Stimulated activated CD8-positive, alpha-beta memory T cell treated with anti-CD3 and anti-CD28 coated beads, Interleukin-15, amount 100 ng/mL, for 24 hours (primary cell): ENCODE measurements around the gene FPR2.
"Not testable (repeated sequence)": the region's sequence is repeated elsewhere in the genome, so short reads cannot be mapped to it uniquely, and the experiment has no call there.

Experiments
- DNase-seq: peaks from one replicate; pipeline ENCODE4 v3.0.0-alpha.2; 2020; ENCODE audit warnings: low read depth

The FPR2 gene

DNA sequence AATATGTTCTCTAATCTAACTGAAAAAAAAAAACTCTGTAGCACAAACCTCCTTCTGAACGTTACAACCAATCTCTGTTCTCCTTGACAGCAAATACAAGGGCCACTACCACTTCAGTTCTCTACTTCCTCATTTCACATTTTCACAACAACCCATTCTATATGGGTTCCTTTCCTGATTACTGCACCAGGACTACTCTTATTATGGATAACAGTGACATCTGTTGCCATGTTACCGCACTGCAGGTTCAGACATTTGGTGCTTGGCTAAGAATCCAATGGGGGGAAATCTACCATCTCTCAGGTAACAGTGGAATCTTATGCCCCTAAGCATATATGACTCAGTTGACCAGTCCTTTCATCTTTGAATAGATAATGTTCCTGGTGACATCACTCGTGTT lies 22.4 kb downstream of the FPR2 start:
- no peak for DNase-seq

DNA sequence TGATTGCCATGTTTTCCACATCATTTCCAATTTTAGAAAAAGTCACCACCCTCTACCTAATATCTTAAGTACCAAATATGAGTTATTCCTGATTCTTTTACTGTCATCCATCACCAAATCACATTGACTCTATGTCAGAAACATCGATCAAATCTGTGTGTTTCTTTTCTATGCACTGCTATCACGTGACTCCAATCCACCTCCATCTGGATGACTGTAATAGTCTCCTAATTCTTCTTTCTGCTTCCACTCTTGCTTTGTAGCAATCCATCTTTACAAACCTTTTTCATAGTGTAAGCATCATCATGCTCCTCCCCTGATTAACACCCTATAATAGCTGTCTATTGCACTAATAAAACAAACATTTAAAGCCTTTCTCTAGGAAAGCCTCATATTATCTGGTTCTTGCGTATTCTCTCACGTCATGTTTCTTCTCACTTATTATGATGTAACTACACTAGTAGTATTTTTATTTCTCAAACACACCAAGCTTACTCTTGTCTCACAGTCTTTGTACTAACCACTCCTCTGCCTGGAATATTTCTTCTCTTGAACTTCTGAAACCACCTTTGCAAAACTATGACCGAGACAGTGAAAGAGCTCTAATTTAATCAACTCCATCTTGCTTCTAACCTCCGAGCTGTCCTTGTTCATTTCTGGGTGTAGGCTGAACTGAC lies 23.3 kb downstream of the FPR2 start:
- DNase-seq, result no peak

DNA sequence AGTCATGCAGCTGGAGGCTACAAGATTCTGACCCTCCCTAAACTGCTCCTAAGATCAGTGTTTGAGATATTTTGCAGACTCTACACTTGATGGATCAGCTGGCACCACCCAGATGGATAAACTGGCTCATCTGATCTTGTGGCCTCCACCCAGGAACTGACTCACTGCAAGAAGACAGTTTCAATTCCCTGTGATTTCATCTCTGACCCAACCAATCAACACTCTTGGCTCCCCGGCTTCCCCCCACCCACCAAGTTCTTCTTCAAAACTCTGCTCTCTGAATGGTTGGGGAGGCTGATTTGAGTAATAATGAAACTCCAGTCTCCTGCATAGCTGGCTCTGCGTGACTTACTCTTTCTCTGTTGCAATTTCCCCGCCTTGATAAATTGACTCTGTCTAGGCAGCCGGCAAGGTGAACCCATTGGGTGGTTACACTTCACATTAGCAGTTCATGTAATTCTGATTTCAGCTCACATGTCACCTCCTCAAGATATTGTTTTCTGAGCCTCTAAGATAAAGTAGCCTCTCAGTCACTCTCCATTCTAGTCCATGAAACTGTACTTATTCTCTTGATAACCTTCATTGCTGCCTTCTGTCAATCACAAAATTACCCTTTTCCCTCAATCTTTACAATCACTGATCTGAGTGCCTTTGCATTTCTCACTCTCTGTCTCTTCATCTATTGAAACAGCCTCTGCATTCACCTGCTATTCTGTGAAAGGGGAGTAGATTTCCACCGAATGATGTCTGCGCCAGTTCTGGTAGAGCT lies 24.1 kb downstream of the FPR2 start:
- DNase-seq, result no peak

GRCh38 chr19:51786646-51787494 lies 25.9 kb downstream of the FPR2 start:
- DNase-seq, result no peak

GRCh38 chr19:51788029-51788428 lies 27.0 kb downstream of the FPR2 start:
- no peak for DNase-seq

- DNase-seq, result no peak
These were observed 28.2 kb downstream of the FPR2 start for GRCh38 chr19:51789061-51789795.

DNA sequence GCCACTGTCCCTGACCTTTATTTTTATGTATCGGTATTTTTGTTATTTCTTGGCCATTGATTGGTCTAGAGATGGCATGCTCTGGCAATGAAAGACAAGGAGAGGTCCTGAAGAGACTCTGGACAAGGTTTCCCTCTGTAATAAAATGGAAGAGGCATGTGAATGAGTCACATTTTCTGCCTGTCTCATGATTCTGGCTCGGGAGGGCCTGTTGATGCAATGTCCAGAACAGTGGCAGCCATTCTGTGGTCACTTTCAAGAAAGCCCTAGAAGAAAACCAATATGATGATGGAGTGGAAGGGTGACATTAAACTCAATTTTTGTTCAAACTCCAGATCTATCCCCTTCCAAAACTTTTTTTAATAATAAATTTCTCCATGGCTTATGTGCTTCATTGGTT lies 32.0 kb downstream of the FPR2 start:
- DNase-seq, result no peak

GRCh38 chr19:51793994-51794393 lies 33.0 kb downstream of the FPR2 start:
- DNase-seq, result no peak

DNA sequence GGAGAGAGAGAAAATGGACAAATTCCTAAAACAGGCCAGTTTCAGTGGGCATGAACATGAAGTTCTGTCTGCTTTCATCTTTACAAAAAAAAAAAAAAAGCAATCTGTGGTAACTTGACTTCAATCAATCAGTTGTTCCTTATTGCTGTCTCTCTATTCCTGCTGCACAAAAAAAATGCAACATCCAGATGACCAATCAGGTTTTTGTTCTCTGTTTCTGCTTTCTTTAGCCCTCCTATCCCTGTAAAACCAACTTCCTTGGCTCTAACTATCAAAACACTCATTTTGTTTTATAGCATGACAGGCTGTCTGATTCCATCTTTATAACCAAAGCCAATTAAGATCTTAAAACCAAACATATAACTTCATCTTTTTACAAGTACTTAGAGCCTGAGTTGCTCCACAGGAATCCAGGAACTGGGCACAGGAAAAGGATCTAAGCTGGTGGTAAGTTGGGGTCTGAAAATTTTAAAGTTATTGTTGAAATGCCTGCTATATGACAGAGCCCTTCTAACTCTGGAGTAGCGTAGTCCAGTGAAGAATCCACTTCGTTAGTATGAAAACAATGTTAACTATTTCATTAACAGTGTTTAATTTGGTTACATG lies 34.0 kb downstream of the FPR2 start, which contains the start of gene FPR3:
FPR3 (plus strand) TSS at position 273 of the 606 bp plus-strand sequence. CDS start 28,592 bp downstream, outside the sequence.
- no peak for DNase-seq

- DNase-seq, result no peak
These were observed 35.3 kb downstream of the FPR2 start for GRCh38 chr19:51796195-51796679.

GRCh38 chr19:51797480-51797879 lies 36.5 kb downstream of the FPR2 start:
- no peak for DNase-seq

DNA sequence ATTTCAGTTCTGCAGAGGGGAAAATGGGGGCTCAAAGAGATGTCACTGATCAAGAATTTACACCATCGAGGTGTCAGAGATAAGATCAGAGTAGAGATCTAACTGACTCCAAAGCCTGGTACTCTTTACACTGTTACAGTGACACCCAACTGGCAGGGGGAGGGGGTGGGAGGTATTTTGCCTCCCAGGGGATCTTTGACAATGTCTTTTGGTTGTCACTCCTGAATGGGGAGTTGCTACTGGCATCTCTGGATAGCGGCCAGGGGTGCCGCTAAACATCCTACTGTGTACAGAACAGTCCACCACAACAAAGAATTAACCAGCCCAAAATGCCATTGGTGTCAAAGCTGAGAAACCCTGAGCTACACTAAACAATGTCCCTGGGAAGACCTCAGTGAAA lies 37.1 kb downstream of the FPR2 start:
- no peak for DNase-seq

GRCh38 chr19:51799034-51799773 lies 38.2 kb downstream of the FPR2 start:
- no peak for DNase-seq

DNA sequence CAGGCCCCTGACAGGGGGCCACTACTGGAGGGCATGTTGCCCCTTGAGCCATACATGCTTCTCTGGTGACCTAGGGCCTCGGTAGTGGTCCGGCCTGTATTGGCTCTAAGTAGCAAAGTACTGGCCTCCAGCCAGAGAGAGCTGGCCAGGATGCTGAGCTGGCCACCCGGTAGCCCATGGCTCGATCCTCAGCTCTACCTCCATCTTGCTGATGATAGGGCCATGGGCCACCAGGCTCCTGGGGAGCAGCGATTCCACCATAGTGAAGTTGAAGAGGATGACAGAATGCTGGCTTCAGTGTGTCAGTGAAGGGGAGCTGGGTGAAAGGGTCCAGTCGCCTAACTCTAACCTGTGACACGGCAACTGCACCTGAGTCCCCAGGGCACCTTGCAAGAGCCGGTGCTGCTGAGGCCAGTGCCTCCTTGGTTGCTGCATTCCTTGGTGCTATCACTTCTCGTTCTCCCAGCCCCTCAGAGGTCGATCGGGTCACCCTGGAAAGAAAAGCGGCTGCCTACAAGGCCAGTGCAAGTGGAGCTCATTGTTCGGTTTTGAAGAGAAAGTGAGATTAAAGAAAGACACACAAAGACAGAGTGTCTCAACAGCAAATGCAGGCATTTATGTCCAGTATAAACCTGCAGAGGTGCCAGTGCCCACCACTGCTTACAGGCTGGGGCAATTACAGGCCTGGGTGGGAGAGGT lies 38.9 kb downstream of the FPR2 start:
- no peak for DNase-seq

- DNase-seq, result no peak
These were observed 39.7 kb downstream of the FPR2 start for GRCh38 chr19:51800473-51801244.

GRCh38 chr19:51802775-51803174 lies 41.8 kb downstream of the FPR2 start:
- no peak for DNase-seq

DNA sequence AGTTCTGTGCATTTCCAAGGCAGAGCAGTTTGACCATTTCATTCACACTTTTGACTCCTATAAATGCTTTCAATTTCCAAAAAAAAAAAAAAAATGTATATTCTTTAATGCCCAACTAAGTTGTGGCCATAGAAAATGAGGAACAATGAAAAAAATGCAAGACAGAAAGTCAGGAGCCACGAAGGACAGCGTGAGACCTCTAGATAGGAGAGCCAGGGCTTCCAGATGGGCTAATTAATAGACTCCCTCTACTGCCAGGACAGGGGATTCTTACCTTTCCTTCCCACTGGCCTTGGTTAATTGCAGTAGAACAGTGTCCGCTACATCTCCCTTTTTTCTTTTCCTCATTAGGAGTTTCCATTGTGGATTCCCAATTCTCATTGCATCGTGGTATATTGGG lies 42.5 kb downstream of the FPR2 start:
- DNase-seq, result no peak

DNA sequence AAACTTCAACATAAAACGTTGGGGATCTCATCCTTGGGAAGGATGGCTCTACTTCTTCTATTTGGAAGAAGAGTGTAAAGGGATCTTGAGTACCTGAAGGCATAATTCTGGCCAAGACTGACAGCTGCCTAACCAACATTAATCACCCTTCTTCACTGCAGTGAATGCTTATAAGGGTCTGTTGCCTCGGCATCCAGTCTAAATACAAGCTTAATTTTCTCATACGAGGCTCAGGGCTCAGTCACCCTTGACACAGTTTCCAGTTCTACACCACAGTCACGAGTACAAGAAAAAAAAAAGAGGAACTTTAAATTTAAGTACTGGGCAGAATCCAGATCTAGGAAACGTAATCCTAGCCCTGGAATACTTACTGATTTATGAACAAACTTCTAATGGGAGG lies 43.0 kb downstream of the FPR2 start:
- DNase-seq, result no peak

GRCh38 chr19:51804789-51805188 lies 43.8 kb downstream of the FPR2 start:
- DNase-seq, result not testable (repeated sequence)
